GM23338 (cell line): Measurements from ENCODE around the gene IGF1R. TPM values are rescaled to one million over a fixed set of nuclear protein-coding genes. Genes with fewer than 3 reads are reported as not detected.

Experiments used
- ATAC-seq: fragments of 200-7000 bp; cut with Tn5 transposase; 3 replicates; pipeline ENCODE4 v1.9.1; 2020
- DNase-seq: peaks from one replicate; pipeline ENCODE4 v3.0.0-alpha.2; 2015; ENCODE audit warnings: low spot score
- H2AFZ ChIP-seq: fragments of 200-600 bp; sonication (generic); 2 replicates; pipeline ENCODE4 v1.8.0; 2016; ENCODE audit warnings: antibody characterized with exemption, mild to moderate bottlenecking, moderate library complexity
- H3F3A ChIP-seq: fragments of 200-600 bp; sonication (generic); replicated peaks from 2 replicates; pipeline ENCODE4 v1.8.0; 2017; ENCODE audit warnings: antibody characterized with exemption, mixed run types, low read depth
- H3K27ac ChIP-seq: fragments of 200-600 bp; sonication (generic); 2 replicates; pipeline ENCODE4 v1.6.1; 2016; ENCODE audit warnings: low read depth
- H3K27me3 ChIP-seq: fragments of 200-600 bp; sonication (generic); 2 replicates; pipeline ENCODE4 v1.8.0; 2016; ENCODE audit warnings: mild to moderate bottlenecking, mixed run types, moderate library complexity; ENCODE audit not compliant: insufficient read depth
- H3K36me3 ChIP-seq: fragments of 200-600 bp; sonication (generic); 2 replicates; pipeline ENCODE4 v1.8.0; 2016; ENCODE audit warnings: mild to moderate bottlenecking; ENCODE audit not compliant: insufficient read depth
- H3K4me1 ChIP-seq: fragments of 200-600 bp; sonication (generic); 2 replicates; pipeline ENCODE4 v1.8.0; 2016; ENCODE audit warnings: mild to moderate bottlenecking, moderate library complexity; ENCODE audit not compliant: insufficient read depth
- H3K4me2 ChIP-seq: fragments of 200-600 bp; sonication (generic); 2 replicates; pipeline ENCODE4 v1.7.1; 2017; ENCODE audit warnings: mixed run types
- H3K4me3 ChIP-seq: fragments of 200-600 bp; sonication (generic); 2 replicates; pipeline ENCODE4 v1.6.1; 2016; ENCODE audit warnings: mixed run types
- H3K79me2 ChIP-seq: fragments of 200-600 bp; sonication (generic); replicated peaks from 2 replicates; pipeline ENCODE4 v1.8.0; 2017; ENCODE audit warnings: mild to moderate bottlenecking; ENCODE audit not compliant: insufficient read depth
- H3K9me2 ChIP-seq: fragments of 200-600 bp; sonication (generic); 2 replicates; pipeline ENCODE4 v1.8.0; 2017; ENCODE audit not compliant: insufficient read depth
- H4K20me1 ChIP-seq: fragments of 200-600 bp; sonication (generic); replicated peaks from 2 replicates; pipeline ENCODE4 v1.8.0; 2017; ENCODE audit warnings: mild to moderate bottlenecking; ENCODE audit not compliant: insufficient read depth
- H3K27ac Mint-ChIP-seq: 2 replicates; pipeline ENCODE4 v1.8.0; 2020; ENCODE audit warnings: inconsistent platforms, mild to moderate bottlenecking, moderate library complexity, mixed read lengths
- H3K27me3 Mint-ChIP-seq: 3 replicates; pipeline ENCODE4 v1.8.0; 2022; ENCODE audit warnings: low read depth, mild to moderate bottlenecking, moderate library complexity, mixed read lengths, inconsistent platforms; ENCODE audit not compliant: insufficient read depth, poor library complexity
- H3K36me3 Mint-ChIP-seq: 3 replicates; pipeline ENCODE4 v1.8.0; 2021; ENCODE audit warnings: low read depth, mild to moderate bottlenecking, inconsistent platforms, moderate library complexity, mixed read lengths
- H3K4me1 Mint-ChIP-seq: 3 replicates; pipeline ENCODE4 v1.8.0; 2020; ENCODE audit warnings: mild to moderate bottlenecking, inconsistent platforms, mixed read lengths
- H3K4me3 Mint-ChIP-seq: 3 replicates; pipeline ENCODE4 v1.8.0; 2021; ENCODE audit warnings: moderate library complexity, mild to moderate bottlenecking, inconsistent platforms, mixed read lengths
- H3K9me3 Mint-ChIP-seq: 3 replicates; pipeline ENCODE4 v1.8.0; 2020; ENCODE audit warnings: moderate library complexity, mild to moderate bottlenecking, inconsistent platforms, mixed read lengths
- CTCF ChIP-seq, 2 experiments: fragments of 200-600 bp in 1 of 2; sonication (generic) in 1 of 2; conservative IDR thresholded peaks; 2 replicates each; pipeline versions ENCODE4 v1.5.1 to v1.6.1; 2016 to 2017; ENCODE audit warnings: antibody characterized with exemption in 2 of 2, low read depth in 2 of 2, mild to moderate bottlenecking in 2 of 2, moderate library complexity in 1 of 2
- ZNF462 ChIP-seq: fragments of 250-450 bp; sonication (Bioruptor Pico); IDR thresholded peaks from 2 replicates; pipeline ENCODE4 v1.5.0; 2020; ENCODE audit warnings: mild to moderate bottlenecking, moderate library complexity
- polyA plus RNA-seq: library from polyadenylated mRNA; unstranded; fragments of >200 nt; fragmentation: Nextera tagmentation; extraction: Ambion mirVana; gene quantifications from 2 replicates; pipeline ENCODE4 v1.2.1, GENCODE V29; 2016
- total RNA-seq: library from RNA; depleted of rRNA; stranded (reverse); fragments of >200 nt; shearing (Covaris generic); gene quantifications from 2 replicates; pipeline ENCODE4 v1.2.3, GENCODE V29; 2014

Gene IGF1R
- total and polyA plus RNA-seq, 2 experiments from 2014 or later = 20.4 to 92.2 TPM

- H3K27me3 ChIP-seq = no peaks in the 10 kb centered on the region
Observed at GRCh38 chr15:98804057-98804380, 155.7 kb downstream of the IGF1R start.

More at GRCh38 chr15:98804057-98804380, 155.7 kb downstream of the IGF1R start:
- DNase-seq (no peak), ATAC-seq (no peak)
- Mint-ChIP-seq H3K27ac (no peak overlapping the region; the same call in 1 of the 2 replicates), H3K9me3 (no peaks in the 10 kb centered on the region), H3K4me1 (peaks cover 62% of the 10 kb centered on the region), H3K4me3 (no peak overlapping the region; the same call in 2 of the 3 replicates), H3K27me3 (no peaks in the 10 kb centered on the region), H3K36me3 (no peaks in the 10 kb centered on the region)
- Histone ChIP-seq H3F3A (peaks cover 10% of the 10 kb centered on the region; the same call in 1 of the 2 replicates), H3K79me2 (peaks cover 95% of the 10 kb centered on the region), H3K36me3 (no peaks in the 10 kb centered on the region), H3K4me2 (no peak overlapping the region), H3K4me3 (no peak overlapping the region), H4K20me1 (peaks cover 58% of the 10 kb centered on the region), H3K27ac (no peak overlapping the region), H3K4me1 (peaks cover 66% of the 10 kb centered on the region), H2AFZ (no peak overlapping the region), H3K9me2 (no peaks in the 10 kb centered on the region)
- TF ChIP-seq ZNF462 (CRISPR knock-in tag) (no peak), CTCF (conservative IDR thresholded peaks at IDR 0.05; ENCODE audit: low read depth in 2 of 2) (peak in 1 of 2 experiments; percentile 28; a peak in 1 of 4 replicates)
